ENCODE results near the gene ANK3. TPM values are rescaled to one million over a fixed set of nuclear protein-coding genes. Genes with fewer than 3 reads are reported as not detected.
"Not testable (repeated sequence)": the region's sequence is repeated elsewhere in the genome, so short reads cannot be mapped to it uniquely, and the experiment has no call there.

ANK3 gene
- total RNA-seq, 1 experiment from 2014 or later = 69.6 TPM

DNA sequence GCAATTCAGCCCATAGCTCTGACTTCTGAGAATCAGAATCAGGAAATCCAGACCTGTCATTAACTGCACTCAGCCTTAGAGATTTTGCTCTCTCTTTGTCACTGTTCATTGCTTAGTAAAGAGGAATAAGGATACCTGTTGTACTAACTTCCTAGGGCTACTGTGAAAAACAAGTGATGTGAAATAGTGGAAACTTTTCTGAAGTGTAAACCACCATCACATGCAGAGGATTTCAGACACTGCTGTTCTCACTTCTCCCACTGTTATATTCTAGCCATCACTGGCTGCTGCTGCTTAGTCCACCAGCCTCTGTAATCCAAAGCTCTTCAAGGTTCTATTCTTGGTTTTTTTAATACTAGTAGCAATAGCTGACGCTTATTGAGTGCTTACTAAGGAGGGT, 353.7 kb downstream of the ANK3 start:
- Mint-ChIP-seq H3K4me1 (peaks cover 11% of the 10 kb centered on the region), H3K27me3 (ENCODE audit: low read depth) (peaks cover 2% of the 10 kb centered on the region; the same call in 1 of the 2 replicates), H3K36me3 (peaks cover 2% of the 10 kb centered on the region; the same call in 1 of the 2 replicates), H3K9me3 (0 out of 2 replicates have a peak, but pooled peaks cover 5% of the 10 kb centered on the region), H3K27ac (no peak overlapping the region), H3K4me3 (no peak overlapping the region)
- CTCF ChIA-PET = interaction anchor here (0.6 to 2.4 kb wide), 2 partner anchors 171 to 410 kb away, joined by 3 to 8 read pairs; no protein-coding TSS in a partner anchor
- POLR2A ChIA-PET = interaction anchor here (0.6 kb wide), 1 partner anchor 84 kb away, joined by 3 read pairs; no protein-coding TSS in a partner anchor
- DNase-seq (ENCODE audit: low spot score) (no peak), ATAC-seq (no peak)
- TF ChIP-seq TEAD4 (CRISPR knock-in tag; IDR thresholded peaks at IDR 0.05) (no peak), ZNF671 (CRISPR knock-in tag; IDR thresholded peaks at IDR 0.05) (no peak), ZNF281 (CRISPR knock-in tag; IDR thresholded peaks at IDR 0.05) (no peak)
- TF ChIP-seq, protein P1, sequence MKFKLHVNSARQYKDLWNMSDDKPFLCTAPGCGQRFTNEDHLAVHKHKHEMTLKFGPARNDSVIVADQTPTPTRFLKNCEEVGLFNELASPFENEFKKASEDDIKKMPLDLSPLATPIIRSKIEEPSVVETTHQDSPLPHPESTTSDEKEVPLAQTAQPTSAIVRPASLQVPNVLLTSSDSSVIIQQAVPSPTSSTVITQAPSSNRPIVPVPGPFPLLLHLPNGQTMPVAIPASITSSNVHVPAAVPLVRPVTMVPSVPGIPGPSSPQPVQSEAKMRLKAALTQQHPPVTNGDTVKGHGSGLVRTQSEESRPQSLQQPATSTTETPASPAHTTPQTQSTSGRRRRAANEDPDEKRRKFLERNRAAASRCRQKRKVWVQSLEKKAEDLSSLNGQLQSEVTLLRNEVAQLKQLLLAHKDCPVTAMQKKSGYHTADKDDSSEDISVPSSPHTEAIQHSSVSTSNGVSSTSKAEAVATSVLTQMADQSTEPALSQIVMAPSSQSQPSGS (CRISPR knock-in tag; IDR thresholded peaks at IDR 0.05; ENCODE audit: borderline replicate concordance, low read depth) = no peak

DNA sequence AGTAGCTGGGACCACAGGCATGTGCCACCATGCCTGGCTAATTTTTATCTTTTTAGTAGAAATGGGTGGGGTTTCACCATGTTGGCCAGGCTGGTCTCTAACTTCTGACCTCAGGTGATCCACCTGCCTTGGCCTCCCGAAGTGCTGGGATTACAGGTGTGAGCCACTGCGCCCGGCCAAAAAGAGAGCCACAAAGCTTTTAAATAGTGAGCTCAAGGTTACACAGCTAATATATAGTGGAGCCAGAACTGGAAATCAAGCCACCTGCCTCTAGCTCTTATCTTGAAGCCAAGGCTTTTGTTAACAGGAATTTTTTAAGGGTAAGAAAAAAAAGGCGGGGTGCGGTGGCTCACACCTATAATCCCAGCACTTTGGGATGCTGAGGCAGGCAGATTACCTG, 354.3 kb downstream of the ANK3 start:
- POLR2A ChIA-PET; H3K9me3 Mint-ChIP-seq; ATAC-seq; H3K4me3 Mint-ChIP-seq; H3K36me3 Mint-ChIP-seq; DNase-seq (ENCODE audit: low spot score); H3K27me3 Mint-ChIP-seq (ENCODE audit: low read depth); H3K27ac Mint-ChIP-seq: not testable (repeated sequence)
- CTCF ChIA-PET = interaction anchor here (0.6 to 2.4 kb wide), 4 partner anchors 65 to 409 kb away, joined by 3 to 8 read pairs (median 3); partner anchors contain the start of gene CCDC6
- peaks cover 16% of the 10 kb centered on the region for H3K4me1 Mint-ChIP-seq

DNA sequence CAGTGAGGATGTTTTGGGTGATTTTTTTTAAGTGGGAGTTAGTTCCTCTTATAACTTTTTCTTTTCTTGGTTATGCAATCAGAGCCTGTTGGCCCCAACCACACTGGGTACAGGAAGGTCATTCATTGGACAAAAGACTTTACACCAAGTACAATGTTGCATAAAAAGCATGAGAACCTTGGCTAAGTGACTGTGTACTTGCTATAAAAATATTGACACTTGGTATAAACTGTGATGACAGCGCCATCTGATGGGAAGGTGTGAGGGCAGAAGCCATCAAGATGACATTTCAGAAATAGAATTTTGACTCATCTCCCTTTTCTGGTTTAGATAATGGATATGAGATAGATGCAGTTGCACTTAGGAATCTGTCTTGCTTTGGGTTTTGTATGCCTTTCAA, 357.0 kb downstream of the ANK3 start:
- Mint-ChIP-seq H3K9me3 (0 out of 2 replicates have a peak, but pooled peaks cover 5% of the 10 kb centered on the region), H3K36me3 (peaks cover 2% of the 10 kb centered on the region; the same call in 1 of the 2 replicates), H3K4me3 (no peak overlapping the region), H3K4me1 (peaks cover 31% of the 10 kb centered on the region), H3K27me3 (ENCODE audit: low read depth) (no peaks in the 10 kb centered on the region), H3K27ac (no peak overlapping the region)
- CTCF ChIA-PET = interaction anchor here (0.6 kb wide), 1 partner anchor 126 kb away, joined by 4 read pairs; no protein-coding TSS in a partner anchor
- DNase-seq (ENCODE audit: low spot score) (peak; percentile 25), ATAC-seq (peak; percentile 51)
- TF ChIP-seq AFF4 (CRISPR knock-in tag; IDR thresholded peaks at IDR 0.05; ENCODE audit: borderline replicate concordance) (no peak), TEAD1 (CRISPR knock-in tag; IDR thresholded peaks at IDR 0.05) (no peak), ZNF281 (CRISPR knock-in tag; IDR thresholded peaks at IDR 0.05) (no peak), ZNF512 (CRISPR knock-in tag; IDR thresholded peaks at IDR 0.05; ENCODE audit: borderline replicate concordance) (no peak), HMGA2 (CRISPR knock-in tag; IDR thresholded peaks at IDR 0.05) (no peak), ZBTB21 (CRISPR knock-in tag; IDR thresholded peaks at IDR 0.05; ENCODE audit: borderline replicate concordance) (no peak)
- TF ChIP-seq, protein P2, sequence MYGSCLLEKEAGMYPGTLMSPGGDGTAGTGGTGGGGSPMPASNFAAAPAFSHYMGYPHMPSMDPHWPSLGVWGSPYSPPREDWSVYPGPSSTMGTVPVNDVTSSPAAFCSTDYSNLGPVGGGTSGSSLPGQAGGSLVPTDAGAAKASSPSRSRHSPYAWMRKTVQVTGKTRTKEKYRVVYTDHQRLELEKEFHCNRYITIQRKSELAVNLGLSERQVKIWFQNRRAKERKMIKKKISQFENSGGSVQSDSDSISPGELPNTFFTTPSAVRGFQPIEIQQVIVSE (CRISPR knock-in tag; IDR thresholded peaks at IDR 0.05; ENCODE audit: borderline replicate concordance) = no peak
- POLR2A ChIA-PET = no interaction called here

Data from WTC11 (cell line).